Trophoblast cell (in vitro differentiated cells and primary cell): ENCODE results near the gene DSC2.
"Not testable (repeated sequence)": the region's sequence is repeated elsewhere in the genome, so short reads cannot be mapped to it uniquely, and the experiment has no call there.

Experiments used
- DNase-seq, 2 donors: peaks; one replicate each; pipeline ENCODE4 v3.0.0-alpha.2; 2016
- H2AFZ ChIP-seq: 2 replicates; pipeline ENCODE4 v1.6.1; 2013; ENCODE audit warnings: low read length, moderate library complexity, mild to moderate bottlenecking; ENCODE audit not compliant: insufficient read depth, poor library complexity
- H2AK5ac ChIP-seq: 2 replicates; pipeline ENCODE4 v1.6.1; 2013; ENCODE audit warnings: mild to moderate bottlenecking, low read length
- H2BK120ac ChIP-seq: 2 replicates; pipeline ENCODE4 v1.6.1; 2013; ENCODE audit warnings: low read length, mild to moderate bottlenecking, moderate library complexity; ENCODE audit not compliant: insufficient read depth, poor library complexity
- H2BK12ac ChIP-seq: 2 replicates; pipeline ENCODE4 v1.6.1; 2013; ENCODE audit warnings: mild to moderate bottlenecking, low read length, moderate library complexity
- H2BK5ac ChIP-seq: 2 replicates; pipeline ENCODE4 v1.6.1; 2013; ENCODE audit warnings: low read length, low read depth, moderate library complexity, mild to moderate bottlenecking; ENCODE audit not compliant: poor library complexity
- H3K14ac ChIP-seq: 2 replicates; pipeline ENCODE4 v1.6.1; 2013; ENCODE audit warnings: mild to moderate bottlenecking, low read length
- H3K18ac ChIP-seq: 2 replicates; pipeline ENCODE4 v1.6.1; 2013; ENCODE audit warnings: mild to moderate bottlenecking, low read length
- H3K23ac ChIP-seq: 2 replicates; pipeline ENCODE4 v1.6.1; 2013; ENCODE audit warnings: low read length
- H3K27ac ChIP-seq: 2 replicates; pipeline ENCODE4 v1.5.1; 2013; ENCODE audit warnings: low read depth, mild to moderate bottlenecking, inconsistent platforms, low read length, moderate library complexity
- H3K27me3 ChIP-seq: 2 replicates; pipeline ENCODE4 v1.6.1; 2013; ENCODE audit warnings: inconsistent platforms, mild to moderate bottlenecking, low read length, moderate library complexity; ENCODE audit not compliant: insufficient read depth
- H3K36me3 ChIP-seq, 2 experiments: 1 replicate in 1 of 2; 2 replicates in 1 of 2; pipeline ENCODE4 v1.6.1; 2013; ENCODE audit warnings: low read length in 2 of 2, mild to moderate bottlenecking in 2 of 2, moderate library complexity in 1 of 2; ENCODE audit not compliant: insufficient read depth in 2 of 2, control insufficient read depth in 1 of 2
- H3K4ac ChIP-seq: 2 replicates; pipeline ENCODE4 v1.6.1; 2013; ENCODE audit warnings: low read depth, mild to moderate bottlenecking, low read length, moderate library complexity
- H3K4me1 ChIP-seq, 2 experiments: 1 replicate in 1 of 2; 2 replicates in 1 of 2; pipeline ENCODE4 v1.6.1; 2013; ENCODE audit warnings: low read length in 2 of 2, mild to moderate bottlenecking in 2 of 2, moderate library complexity in 1 of 2; ENCODE audit not compliant: insufficient read depth in 2 of 2, control insufficient read depth in 1 of 2
- H3K4me2 ChIP-seq: 2 replicates; pipeline ENCODE4 v1.6.1; 2013; ENCODE audit warnings: inconsistent platforms, mild to moderate bottlenecking, low read length, moderate library complexity
- H3K4me3 ChIP-seq: 2 replicates; pipeline ENCODE4 v1.5.1; 2013; ENCODE audit warnings: mild to moderate bottlenecking, low read depth, low read length, inconsistent platforms
- H3K79me1 ChIP-seq: one replicate; pipeline ENCODE4 v1.6.1; 2013; ENCODE audit warnings: low read length
- H3K79me2 ChIP-seq: 2 replicates; pipeline ENCODE4 v1.6.1; 2013; ENCODE audit warnings: low read length, mild to moderate bottlenecking; ENCODE audit not compliant: control insufficient read depth, insufficient read depth, poor library complexity
- H3K9ac ChIP-seq: 2 replicates; pipeline ENCODE4 v1.6.1; 2013; ENCODE audit warnings: mild to moderate bottlenecking, low read length
- H3K9me3 ChIP-seq: 2 replicates; pipeline ENCODE4 v1.6.1; 2013; ENCODE audit warnings: low read depth, mild to moderate bottlenecking, control low read depth, inconsistent platforms, low read length; ENCODE audit not compliant: insufficient read depth
- H4K12ac ChIP-seq: 2 replicates; pipeline ENCODE4 v1.6.1; 2013; ENCODE audit warnings: low read depth, mild to moderate bottlenecking, low read length, moderate library complexity
- H4K8ac ChIP-seq: 2 replicates; pipeline ENCODE4 v1.6.1; 2013; ENCODE audit warnings: low read depth, mild to moderate bottlenecking, low read length, moderate library complexity
- H4K91ac ChIP-seq: one replicate; pipeline ENCODE4 v1.6.1; 2013; ENCODE audit warnings: low read depth, mild to moderate bottlenecking, low read length, moderate library complexity
- WGBS: extraction: QIAGEN DNeasy Blood & Tissue Kit; methylation state at CpG from one replicate; pipeline ENCODE4 v1.1.7; 2013; ENCODE audit warnings: missing lambda C conversion rate; ENCODE audit not compliant: insufficient read length, insufficient coverage; ENCODE audit errors: extremely low coverage; 5-methylcytosine and 5-hydroxymethylcytosine counted together

Gene DSC2

GRCh38 chr18:31125878-31126277 lies 23.7 kb upstream of the DSC2 start:
- Histone ChIP-seq H3K27me3 (no peaks in the 10 kb centered on the region), H3K4me1 (no peaks in the 10 kb centered on the region), H3K4me3 (no peak overlapping the region), H3K4me2 (no peak overlapping the region), H3K9ac (no peak overlapping the region), H3K18ac (no peak overlapping the region), H2BK12ac (no peak overlapping the region), H3K14ac (no peak overlapping the region), H4K8ac (no peak overlapping the region), H3K9me3 (no peaks in the 10 kb centered on the region), H3K36me3 (no peaks in the 10 kb centered on the region), H2AK5ac (no peak overlapping the region), H2BK120ac (no peak overlapping the region), H4K12ac (no peak overlapping the region), H3K4ac (no peak overlapping the region), H2BK5ac (no peak overlapping the region), H3K79me2 (no peaks in the 10 kb centered on the region), H4K91ac (no peak overlapping the region), H3K23ac (no peak overlapping the region), H3K27ac (no peak overlapping the region), H2AFZ (no peak overlapping the region), H3K79me1 (no peaks in the 10 kb centered on the region)
- no peak for DNase-seq
- WGBS, result no CpG with 5 or more reads among the region's 1 CpG

GRCh38 chr18:31123125-31123524 lies 20.9 kb upstream of the DSC2 start:
- not testable (repeated sequence) for H2BK12ac ChIP-seq

GRCh38 chr18:31120594-31120993 lies 18.4 kb upstream of the DSC2 start:
- Histone ChIP-seq H3K18ac (no peak overlapping the region), H3K79me2 (no peaks in the 10 kb centered on the region), H2AFZ (no peak overlapping the region), H3K27ac (no peak overlapping the region), H3K4me3 (no peak overlapping the region), H3K4ac (no peak overlapping the region), H2BK5ac (no peak overlapping the region), H2BK12ac (no peak overlapping the region), H3K4me1 (no peaks in the 10 kb centered on the region), H3K36me3 (no peaks in the 10 kb centered on the region), H3K9ac (no peak overlapping the region), H2AK5ac (no peak overlapping the region), H3K9me3 (no peaks in the 10 kb centered on the region), H3K27me3 (no peaks in the 10 kb centered on the region), H3K23ac (no peak overlapping the region), H2BK120ac (no peak overlapping the region), H4K91ac (no peak overlapping the region), H4K8ac (no peak overlapping the region), H3K14ac (no peak overlapping the region), H3K79me1 (no peaks in the 10 kb centered on the region), H4K12ac (no peak overlapping the region), H3K4me2 (no peak overlapping the region)
- DNase-seq, result no peak
- WGBS, result no CpG with 5 or more reads among the region's 2 CpGs

More at GRCh38 chr18:31123125-31123524, 20.9 kb upstream of the DSC2 start:
- H4K8ac ChIP-seq, H3K9me3 ChIP-seq, H3K36me3 ChIP-seq, H2BK120ac ChIP-seq, H3K23ac ChIP-seq, H3K79me2 ChIP-seq, H3K14ac ChIP-seq, H2AK5ac ChIP-seq, H3K27me3 ChIP-seq, H3K27ac ChIP-seq, H3K79me1 ChIP-seq, H3K4me3 ChIP-seq, DNase-seq, H3K4ac ChIP-seq, H3K4me1 ChIP-seq, H4K91ac ChIP-seq, H2AFZ ChIP-seq, H3K4me2 ChIP-seq, H2BK5ac ChIP-seq, H3K9ac ChIP-seq, H4K12ac ChIP-seq, H3K18ac ChIP-seq: not testable (repeated sequence)
- no CpG with 5 or more reads among the region's 2 CpGs for WGBS

GRCh38 chr18:31116853-31117595 lies 14.8 kb upstream of the DSC2 start:
- Histone ChIP-seq H3K36me3 (no peaks in the 10 kb centered on the region), H3K4me1 (no peaks in the 10 kb centered on the region), H4K12ac (no peak overlapping the region), H3K9me3 (no peaks in the 10 kb centered on the region), H3K79me2 (no peaks in the 10 kb centered on the region), H3K9ac (no peak overlapping the region), H3K27me3 (no peaks in the 10 kb centered on the region), H3K14ac (no peak overlapping the region), H3K4me2 (no peak overlapping the region), H2BK120ac (no peak overlapping the region), H4K91ac (no peak overlapping the region), H3K79me1 (no peaks in the 10 kb centered on the region), H4K8ac (no peak overlapping the region), H2BK12ac (no peak overlapping the region), H3K4ac (no peak overlapping the region), H2AK5ac (no peak overlapping the region), H3K18ac (no peak overlapping the region), H2BK5ac (no peak overlapping the region), H2AFZ (no peak overlapping the region), H3K23ac (no peak overlapping the region), H3K27ac (no peak overlapping the region), H3K4me3 (no peak overlapping the region)
- no peak for DNase-seq
- WGBS, result 100% methylated on average over 1 of the region's 2 CpGs
